Mesothelial cell of epicardium (in vitro differentiated cells): Measurements from ENCODE around the gene ANK2. TPM values are rescaled to one million over a fixed set of nuclear protein-coding genes. Genes with fewer than 3 reads are reported as not detected.

Source experiments
- DNase-seq, 2 experiments: peaks; one replicate each; pipeline ENCODE4 v3.0.0; 2021; ENCODE audit warnings: low spot score in 2 of 2; ENCODE audit not compliant: unreplicated experiment in 2 of 2
- H3K27ac Mint-ChIP-seq: 2 replicates; pipeline ENCODE4 v1.8.0; 2021; ENCODE audit warnings: mixed read lengths
- H3K27me3 Mint-ChIP-seq: 2 replicates; pipeline ENCODE4 v1.8.0; 2021; ENCODE audit warnings: low read depth, mixed read lengths
- H3K36me3 Mint-ChIP-seq: 2 replicates; pipeline ENCODE4 v1.8.0; 2021; ENCODE audit warnings: mixed read lengths
- H3K4me1 Mint-ChIP-seq: 2 replicates; pipeline ENCODE4 v1.8.0; 2021; ENCODE audit warnings: mixed read lengths
- H3K4me3 Mint-ChIP-seq: 2 replicates; pipeline ENCODE4 v1.8.0; 2021; ENCODE audit warnings: mild to moderate bottlenecking, moderate library complexity, mixed read lengths
- H3K9me3 Mint-ChIP-seq: 2 replicates; pipeline ENCODE4 v1.8.0; 2021; ENCODE audit warnings: mixed read lengths
- CTCF ChIP-seq: fragments of 200-600 bp; sonication (generic); IDR thresholded peaks from one replicate; pipeline ENCODE4 v1.5.0; 2021; ENCODE audit warnings: antibody characterized with exemption; ENCODE audit not compliant: unreplicated experiment
- total RNA-seq: library from RNA; stranded (reverse); gene quantifications from 3 replicates; pipeline ENCODE4 v1.2.1, GENCODE V29; 2021

Gene ANK2
- total RNA-seq, 1 donor from 2014 or later, result 9.2 TPM

DNA sequence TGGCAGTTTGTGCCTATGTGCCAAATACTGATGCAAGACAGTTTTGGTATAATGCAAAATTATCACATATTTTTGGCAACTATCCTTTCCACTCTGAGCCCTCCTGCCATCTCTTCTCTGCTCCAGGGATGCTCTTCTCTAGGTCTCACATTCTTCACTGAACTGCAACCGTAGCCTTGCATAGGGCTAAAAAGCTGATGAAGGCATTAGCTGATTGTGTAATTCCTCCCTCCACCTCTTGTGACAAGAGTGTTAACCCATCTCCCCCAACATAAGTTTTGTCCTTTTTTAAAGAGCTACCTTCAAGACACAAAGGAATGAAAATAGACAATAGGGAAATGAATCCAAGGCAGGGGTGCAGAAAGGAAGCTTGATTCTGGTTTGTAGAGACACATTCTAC lies 33.1 kb upstream of the ANK2 start:
- no peak for TF ChIP-seq CTCF
- Mint-ChIP-seq H3K36me3 (no peaks in the 10 kb centered on the region), H3K9me3 (no peaks in the 10 kb centered on the region), H3K27ac (no peak overlapping the region), H3K4me3 (no peak overlapping the region), H3K27me3 (no peaks in the 10 kb centered on the region), H3K4me1 (peaks cover 21% of the 10 kb centered on the region)
- DNase-seq, result no peak

- H3K4me3 Mint-ChIP-seq, result no peak overlapping the region
- H3K4me1 Mint-ChIP-seq, result peaks cover 12% of the 10 kb centered on the region
- H3K9me3 Mint-ChIP-seq, result no peaks in the 10 kb centered on the region
- no peak for TF ChIP-seq CTCF
- H3K36me3 Mint-ChIP-seq, result no peaks in the 10 kb centered on the region
- no peak for DNase-seq
- no peaks in the 10 kb centered on the region for H3K27me3 Mint-ChIP-seq
- H3K27ac Mint-ChIP-seq, result peak overlapping the region; percentile 68
These were observed 28.5 kb upstream of the ANK2 start for GRCh38 chr4:113020966-113021365.

DNA sequence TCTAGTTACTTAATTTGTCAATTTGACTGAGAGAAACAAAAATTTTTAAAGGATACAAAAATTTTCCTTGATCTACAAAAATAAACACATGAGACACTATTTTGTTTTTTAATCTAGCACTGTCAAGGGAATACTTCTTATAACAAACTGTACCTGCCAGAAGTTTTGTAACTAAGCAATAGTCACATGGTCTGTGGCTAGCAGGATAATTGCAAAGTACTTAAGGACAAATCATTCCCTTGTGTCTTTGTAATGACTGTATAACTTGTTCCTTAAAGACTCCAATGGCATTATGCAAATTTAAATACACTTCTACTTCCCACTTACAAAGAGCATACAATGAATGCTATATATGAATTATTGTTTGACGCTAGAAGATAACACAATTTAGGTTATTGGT lies 25.1 kb upstream of the ANK2 start:
- Mint-ChIP-seq H3K27me3 (no peaks in the 10 kb centered on the region), H3K9me3 (no peaks in the 10 kb centered on the region), H3K36me3 (no peaks in the 10 kb centered on the region), H3K4me3 (no peak overlapping the region), H3K4me1 (peaks cover 18% of the 10 kb centered on the region), H3K27ac (no peak overlapping the region)
- no peak for TF ChIP-seq CTCF
- no peak for DNase-seq

DNA sequence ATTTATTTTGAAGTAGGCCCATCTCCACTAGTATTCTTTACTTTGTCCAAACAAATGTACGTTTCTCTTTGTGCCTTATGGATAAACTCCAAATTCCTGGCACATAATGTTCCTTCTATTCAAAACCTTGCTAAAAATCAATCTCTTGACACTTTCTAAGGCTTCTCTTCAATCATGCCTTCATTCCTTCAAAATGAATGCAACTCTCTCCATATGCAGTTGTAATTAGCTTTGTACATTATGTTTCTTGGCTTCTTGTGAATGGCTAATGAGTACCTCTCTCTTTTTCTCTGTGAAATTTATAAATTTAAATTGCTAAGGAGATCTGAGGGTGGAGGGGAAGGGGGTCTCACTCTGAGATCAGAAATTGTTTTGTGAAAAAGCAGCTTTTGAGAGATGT lies 24.0 kb upstream of the ANK2 start:
- Mint-ChIP-seq H3K27me3 (no peaks in the 10 kb centered on the region), H3K36me3 (no peaks in the 10 kb centered on the region), H3K9me3 (no peaks in the 10 kb centered on the region), H3K4me1 (peaks cover 18% of the 10 kb centered on the region), H3K27ac (no peak overlapping the region), H3K4me3 (no peak overlapping the region)
- no peak for TF ChIP-seq CTCF
- DNase-seq, result no peak

- Mint-ChIP-seq H3K4me1 (peaks cover 9% of the 10 kb centered on the region), H3K27me3 (no peaks in the 10 kb centered on the region), H3K9me3 (no peaks in the 10 kb centered on the region), H3K4me3 (no peak overlapping the region), H3K27ac (no peak overlapping the region), H3K36me3 (no peaks in the 10 kb centered on the region)
- TF ChIP-seq CTCF, result no peak
- no peak for DNase-seq
These were observed 22.9 kb upstream of the ANK2 start for GRCh38 chr4:113026556-113026955.

- no peak overlapping the region for H3K4me3 Mint-ChIP-seq
- no peaks in the 10 kb centered on the region for H3K27me3 Mint-ChIP-seq
- H3K4me1 Mint-ChIP-seq, result peaks cover 6% of the 10 kb centered on the region
- no peaks in the 10 kb centered on the region for H3K9me3 Mint-ChIP-seq
- H3K36me3 Mint-ChIP-seq, result no peaks in the 10 kb centered on the region
- no peak overlapping the region for H3K27ac Mint-ChIP-seq
- DNase-seq, result no peak
- TF ChIP-seq CTCF, result no peak
These were observed 21.4 kb upstream of the ANK2 start for GRCh38 chr4:113028074-113028473.
